Thoracic aorta (tissue), 2 donors: ENCODE data around the gene NECTIN4. TPM values are rescaled to one million over a fixed set of nuclear protein-coding genes. Genes with fewer than 3 reads are reported as not detected.

Experiments used
- ATAC-seq: fragments of 150-250 bp; one replicate; pipeline ENCODE4 v1.8.0; 2017; ENCODE audit warnings: low read depth; ENCODE audit not compliant: insufficient number of reproducible peaks, low FRiP score
- DNase-seq: peaks from one replicate; pipeline ENCODE4 v3.0.0-alpha.2; 2020; ENCODE audit warnings: low spot score
- H3K27ac ChIP-seq, 2 donors: fragments of 200-600 bp; sonication (generic); 1 replicate in 1 of 2; 2 replicates in 1 of 2; pipeline ENCODE4 v1.5.1; 2016; ENCODE audit warnings: mild to moderate bottlenecking in 2 of 2, moderate library complexity in 2 of 2
- H3K27me3 ChIP-seq: fragments of 200-600 bp; sonication (generic); replicated peaks from 2 replicates; pipeline ENCODE4 v1.6.0; 2016; ENCODE audit warnings: mild to moderate bottlenecking; ENCODE audit not compliant: insufficient read depth
- H3K36me3 ChIP-seq: fragments of 200-600 bp; sonication (generic); one replicate; pipeline ENCODE4 v1.5.1; 2016
- H3K4me1 ChIP-seq, 2 donors: fragments of 200-600 bp; sonication (generic); 1 replicate in 1 of 2; 2 replicates in 1 of 2; pipeline versions ENCODE4 v1.5.1 to v1.6.0; 2016; ENCODE audit warnings: low read depth in 2 of 2, mild to moderate bottlenecking in 1 of 2; ENCODE audit not compliant: control insufficient read depth in 1 of 2
- H3K4me3 ChIP-seq: fragments of 200-600 bp; sonication (generic); 2 replicates; pipeline ENCODE4 v1.5.1; 2016; ENCODE audit warnings: mild to moderate bottlenecking
- H3K9me3 ChIP-seq: fragments of 200-600 bp; sonication (generic); 2 replicates; pipeline ENCODE4 v1.5.1; 2016
- total RNA-seq, 2 donors: library from RNA; depleted of rRNA; stranded (reverse); fragments of >200 nt; gene quantifications; one replicate each; pipeline versions ENCODE4 v1.1.0 to v1.2.3, GENCODE V29; 2016
- TF ChIP-seq, protein P1 (sequence below): fragments of 200-600 bp; sonication (generic); IDR thresholded peaks from one replicate; pipeline ENCODE4 v1.5.1; 2019; ENCODE audit warnings: antibody characterized with exemption

NECTIN4 gene
- total RNA-seq, 2 donors from 2014 or later, result 0.14 TPM; not detected in 1

DNA sequence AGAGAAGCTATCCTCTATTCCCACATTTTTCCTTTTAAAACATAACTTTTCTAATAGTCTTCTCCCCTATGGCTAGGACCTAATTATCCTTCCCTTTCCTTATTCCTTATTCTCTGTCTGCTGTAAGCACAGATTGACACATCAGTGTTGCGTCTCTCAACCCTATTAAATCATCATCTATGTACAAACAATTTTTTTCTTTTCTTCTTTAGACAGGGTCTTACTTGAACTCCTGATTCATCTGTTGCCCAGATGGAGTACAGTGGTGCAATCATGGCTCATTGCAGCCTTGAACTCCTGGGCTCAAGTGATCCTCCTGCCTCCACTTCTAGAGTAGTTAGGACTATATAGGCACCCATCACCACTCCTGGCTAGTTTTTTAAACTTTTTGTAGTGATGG lies 17.1 kb upstream of the NECTIN4 start:
- TF ChIP-seq, protein P1, sequence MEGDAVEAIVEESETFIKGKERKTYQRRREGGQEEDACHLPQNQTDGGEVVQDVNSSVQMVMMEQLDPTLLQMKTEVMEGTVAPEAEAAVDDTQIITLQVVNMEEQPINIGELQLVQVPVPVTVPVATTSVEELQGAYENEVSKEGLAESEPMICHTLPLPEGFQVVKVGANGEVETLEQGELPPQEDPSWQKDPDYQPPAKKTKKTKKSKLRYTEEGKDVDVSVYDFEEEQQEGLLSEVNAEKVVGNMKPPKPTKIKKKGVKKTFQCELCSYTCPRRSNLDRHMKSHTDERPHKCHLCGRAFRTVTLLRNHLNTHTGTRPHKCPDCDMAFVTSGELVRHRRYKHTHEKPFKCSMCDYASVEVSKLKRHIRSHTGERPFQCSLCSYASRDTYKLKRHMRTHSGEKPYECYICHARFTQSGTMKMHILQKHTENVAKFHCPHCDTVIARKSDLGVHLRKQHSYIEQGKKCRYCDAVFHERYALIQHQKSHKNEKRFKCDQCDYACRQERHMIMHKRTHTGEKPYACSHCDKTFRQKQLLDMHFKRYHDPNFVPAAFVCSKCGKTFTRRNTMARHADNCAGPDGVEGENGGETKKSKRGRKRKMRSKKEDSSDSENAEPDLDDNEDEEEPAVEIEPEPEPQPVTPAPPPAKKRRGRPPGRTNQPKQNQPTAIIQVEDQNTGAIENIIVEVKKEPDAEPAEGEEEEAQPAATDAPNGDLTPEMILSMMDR, result no peak
- no peak for ATAC-seq
- DNase-seq, result no peak
- no peak overlapping the region for H3K27ac ChIP-seq
- no peaks in the 10 kb centered on the region for H3K9me3 ChIP-seq
- H3K4me3 ChIP-seq, result no peak overlapping the region
- H3K36me3 ChIP-seq, result no peaks in the 10 kb centered on the region
- no peaks in the 10 kb centered on the region for H3K27me3 ChIP-seq
- H3K4me1 ChIP-seq, result no peaks in the 10 kb centered on the region

DNA sequence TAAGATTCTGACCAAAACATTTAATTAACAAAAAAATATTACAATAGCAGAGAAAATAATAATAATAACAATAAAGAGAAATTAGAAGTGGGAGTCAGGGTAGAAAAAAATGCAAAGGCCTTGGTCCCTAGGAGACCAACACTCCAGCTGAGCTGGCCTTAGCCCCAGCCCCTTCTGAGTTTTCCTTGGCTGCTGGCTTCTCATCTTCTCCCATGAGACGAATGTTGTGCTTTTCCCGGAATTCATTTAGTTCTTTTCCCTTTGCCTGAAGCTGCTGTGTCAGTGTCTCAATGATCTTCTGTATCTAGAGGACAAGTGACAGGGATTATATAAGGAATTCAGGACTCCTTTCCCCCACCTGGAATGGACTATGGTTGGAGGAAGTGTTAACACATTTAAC lies 11.2 kb upstream of the NECTIN4 start:
- Histone ChIP-seq H3K36me3 (no peaks in the 10 kb centered on the region), H3K27ac (no peak overlapping the region), H3K4me1 (peaks cover 2 to 21% of the 10 kb centered on the region in 2 donors), H3K9me3 (no peaks in the 10 kb centered on the region), H3K27me3 (no peaks in the 10 kb centered on the region), H3K4me3 (no peak overlapping the region)
- ATAC-seq (no peak), DNase-seq (no peak)
- TF ChIP-seq, protein P1, result no peak

DNA sequence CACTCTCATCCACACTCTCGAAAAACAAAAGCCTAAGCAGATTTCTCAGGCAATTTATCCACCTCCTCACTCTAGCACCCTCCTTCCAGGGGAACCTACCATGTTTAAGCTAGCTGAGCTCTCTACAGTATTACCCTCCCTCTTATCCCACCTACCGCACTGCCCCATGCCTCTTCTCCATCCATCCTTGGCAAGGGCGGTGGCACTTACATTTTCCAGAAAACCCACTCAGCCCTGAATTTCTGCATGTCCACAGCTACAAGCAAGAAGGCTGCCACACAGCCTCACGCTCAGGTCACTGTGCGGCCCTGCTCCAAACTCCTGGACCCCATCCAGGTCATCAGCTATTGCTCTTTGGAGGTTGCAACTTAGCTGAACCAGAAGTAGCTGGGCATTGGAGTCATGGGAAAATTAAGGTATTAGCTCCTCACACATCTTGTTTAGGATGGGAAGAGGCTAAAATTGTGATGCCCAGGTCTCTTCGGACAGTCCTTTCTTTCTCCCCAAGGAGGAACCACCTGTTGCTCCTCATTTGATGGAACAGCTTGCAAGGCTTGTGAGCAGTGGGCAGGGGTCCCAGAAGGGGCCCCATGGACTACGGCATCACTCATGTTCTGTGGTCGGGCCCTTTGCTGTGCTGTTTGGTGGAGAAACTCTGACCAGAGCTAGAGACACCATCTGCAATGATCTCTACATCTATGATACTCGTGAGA lies 9.9 kb upstream of the NECTIN4 start:
- Histone ChIP-seq H3K27ac (no peak overlapping the region), H3K36me3 (no peaks in the 10 kb centered on the region), H3K4me1 (peaks cover 2 to 21% of the 10 kb centered on the region in 2 donors), H3K4me3 (peak overlapping the region; percentile 88), H3K9me3 (no peaks in the 10 kb centered on the region), H3K27me3 (no peaks in the 10 kb centered on the region)
- no peak for ATAC-seq
- TF ChIP-seq, protein P1, result no peak
- DNase-seq, result no peak

DNA sequence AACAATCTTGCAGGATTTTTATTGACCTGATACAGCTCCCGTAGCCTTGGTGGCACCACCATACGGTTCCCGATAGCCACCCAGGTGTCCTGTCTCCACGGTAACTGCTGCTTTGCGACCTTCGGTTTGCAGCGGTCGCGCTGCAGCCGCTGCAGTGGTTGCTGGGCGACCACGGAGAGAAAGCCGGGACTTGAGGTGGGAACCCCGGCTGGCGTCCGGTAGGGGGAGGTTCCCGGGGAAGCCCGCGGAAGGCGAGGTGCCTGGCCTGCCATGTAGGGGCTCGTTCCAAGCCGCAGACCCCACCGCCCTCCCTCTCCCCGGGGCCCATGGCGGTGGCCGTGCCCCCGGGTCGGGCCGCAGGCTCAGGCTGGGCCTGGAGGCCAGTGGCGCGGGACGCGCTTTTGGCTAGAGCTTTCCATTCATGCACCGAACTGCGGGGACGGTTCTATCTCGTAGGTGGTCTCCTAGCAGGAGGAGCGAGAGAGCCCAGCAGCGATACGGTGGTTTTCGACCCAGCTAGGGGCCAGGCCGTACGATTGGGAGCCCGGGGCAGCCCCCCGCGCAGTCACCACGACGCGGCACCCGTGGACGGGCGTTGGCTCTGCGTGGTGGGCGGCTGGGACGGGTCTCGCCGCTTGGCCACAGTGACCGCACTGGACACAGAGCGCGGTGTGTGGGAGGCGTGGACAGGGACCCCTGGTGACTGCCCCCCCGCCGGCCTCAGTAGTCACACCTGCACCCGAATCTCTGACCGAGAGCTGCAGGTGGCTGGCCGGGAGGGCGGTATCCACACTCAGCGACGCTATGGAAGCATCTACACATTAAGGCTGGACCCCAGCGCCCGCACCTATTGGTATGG lies 9.1 kb upstream of the NECTIN4 start, which contains the start of gene KLHDC9:
KLHDC9 (plus strand) TSS at position 152 of the 859 bp plus-strand sequence; CDS start at position 327, 175 bp downstream.
- Histone ChIP-seq H3K9me3 (no peaks in the 10 kb centered on the region), H3K36me3 (no peaks in the 10 kb centered on the region), H3K4me3 (peak within 1 kb of the TSS; percentile 88), H3K27me3 (no peaks in the 10 kb centered on the region), H3K27ac (peak within 1 kb of the TSS; percentile 38 to 43), H3K4me1 (peaks cover 2 to 21% of the 10 kb centered on the region in 2 donors)
- TF ChIP-seq, protein P1, result peak; percentile 7
- no peak for DNase-seq
- ATAC-seq, result peak; percentile 74

DNA sequence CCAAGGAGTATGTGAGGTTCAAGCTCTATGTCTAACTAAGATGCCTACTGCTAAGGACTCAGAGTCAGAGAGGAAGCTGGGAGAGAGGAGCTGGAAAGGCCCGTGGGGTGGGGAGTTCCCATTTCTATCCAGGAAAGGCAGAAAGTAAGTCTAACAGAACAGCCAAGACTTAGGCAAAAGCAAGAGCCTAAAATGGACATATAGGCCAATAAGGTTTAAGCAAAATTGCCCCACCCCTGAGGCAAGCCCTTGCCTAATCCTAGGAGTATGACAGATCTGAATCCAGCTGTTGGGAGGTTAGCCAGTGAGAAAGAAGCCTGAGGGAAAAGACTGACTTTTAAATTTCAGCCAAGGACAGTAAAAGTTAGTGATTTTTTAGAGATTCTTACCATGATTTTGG lies 7.2 kb upstream of the NECTIN4 start:
- Histone ChIP-seq H3K36me3 (no peaks in the 10 kb centered on the region), H3K4me1 (peaks cover 2 to 21% of the 10 kb centered on the region in 2 donors), H3K9me3 (no peaks in the 10 kb centered on the region), H3K4me3 (no peak overlapping the region), H3K27me3 (no peaks in the 10 kb centered on the region), H3K27ac (no peak overlapping the region)
- TF ChIP-seq, protein P1, result no peak
- ATAC-seq, result no peak
- no peak for DNase-seq
